Amygdala (tissue), 56 donors: Measurements from ENCODE around the gene PROC.
A peak's percentile ranks its signal among the peaks of the same experiment; 100 is the strongest.
"Not testable (repeated sequence)": the region's sequence is repeated elsewhere in the genome, so short reads cannot be mapped to it uniquely, and the experiment has no call there.

ENCODE experiments used
- DNase-seq, 56 donors: peaks; one replicate each; lab custom pipeline; 2025; lab: John Stamatoyannopoulos, UW

The PROC gene

DNA sequence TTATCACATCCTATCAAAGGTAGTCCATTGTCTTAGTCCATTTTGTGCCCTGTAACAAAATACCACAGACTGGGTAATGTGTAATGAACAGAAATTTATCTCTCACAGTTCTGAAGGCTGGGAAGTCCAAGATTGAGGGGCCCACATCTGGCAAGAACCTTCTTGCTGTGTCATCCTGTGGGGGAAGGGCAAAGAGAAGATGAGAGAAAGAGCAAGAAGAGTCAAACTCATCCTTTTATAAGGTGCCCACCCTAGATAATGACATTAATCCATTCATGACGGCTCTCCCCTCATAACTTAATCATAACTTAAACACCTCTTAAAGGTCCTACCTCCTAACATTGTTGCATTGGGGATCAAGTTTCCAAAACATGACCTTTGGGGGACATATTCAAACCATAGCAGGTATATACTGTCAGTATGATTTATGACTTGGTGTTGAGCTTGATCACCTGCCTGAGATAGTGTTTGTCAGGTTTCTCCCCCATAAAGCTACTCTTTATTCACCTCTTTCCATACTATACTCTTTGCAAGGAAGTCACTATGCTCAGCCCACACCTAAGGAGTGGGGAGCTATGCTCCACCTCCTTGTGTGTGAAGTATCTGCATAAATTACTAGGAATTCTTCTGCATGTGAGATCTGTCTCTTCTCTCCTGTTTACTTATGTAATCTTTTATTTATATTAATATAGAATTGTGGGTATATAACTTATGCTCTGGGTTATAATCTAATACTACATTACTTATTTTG, 25.2 kb upstream of the PROC start:
- DNase-seq, result no peak

DNA sequence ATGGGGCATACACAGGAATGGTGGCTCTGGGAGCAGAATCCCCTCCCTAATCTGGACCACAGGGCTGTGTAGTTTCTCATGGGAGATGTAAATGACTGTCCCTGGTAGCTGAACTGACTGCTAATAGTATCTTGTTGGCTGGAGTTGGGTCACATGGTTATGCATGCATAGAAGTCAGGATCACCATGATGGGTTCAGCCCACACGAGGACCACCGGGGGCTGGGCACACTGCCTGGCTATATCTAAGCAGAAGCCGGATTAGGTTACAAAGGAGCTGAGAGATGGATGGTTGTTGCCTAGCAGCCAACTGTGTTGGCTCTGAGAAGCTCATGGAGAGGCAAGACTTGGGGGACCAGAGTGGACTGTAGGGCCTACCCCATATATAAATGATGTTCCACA, 23.7 kb upstream of the PROC start:
- no peak for DNase-seq

DNA sequence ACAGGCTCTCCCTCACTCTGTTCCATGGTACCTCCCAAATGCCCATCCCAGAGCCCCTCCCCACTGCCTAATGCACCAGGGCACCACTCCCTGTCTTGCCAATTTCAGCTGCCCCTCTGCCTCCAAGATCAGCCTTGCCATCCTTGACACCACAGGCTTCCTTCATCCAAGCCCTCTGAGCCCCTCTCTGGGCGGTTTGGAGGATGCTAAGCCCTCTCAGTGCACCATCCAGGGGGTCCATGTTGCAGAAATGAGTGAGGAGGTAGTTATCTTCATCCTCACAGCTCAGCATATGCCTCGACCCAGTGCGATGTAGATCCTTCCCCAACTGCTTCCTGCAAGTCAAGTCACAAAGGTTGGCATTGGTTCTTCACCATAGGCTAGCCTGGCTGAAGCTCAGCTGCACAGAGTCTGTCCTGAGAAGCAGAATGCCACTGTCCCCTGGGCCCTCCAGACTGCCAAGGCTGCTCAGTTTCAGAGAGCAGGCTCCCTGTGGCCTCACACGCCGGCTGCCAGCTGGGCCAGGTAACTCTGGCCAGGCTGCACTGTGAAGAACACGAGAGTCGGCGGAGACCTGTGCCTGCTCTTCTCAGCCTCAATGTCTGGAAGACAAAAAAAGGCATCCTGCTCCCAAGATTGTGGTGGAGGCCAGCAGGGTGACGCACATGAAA, 20.5 kb upstream of the PROC start:
- no peak for DNase-seq

DNA sequence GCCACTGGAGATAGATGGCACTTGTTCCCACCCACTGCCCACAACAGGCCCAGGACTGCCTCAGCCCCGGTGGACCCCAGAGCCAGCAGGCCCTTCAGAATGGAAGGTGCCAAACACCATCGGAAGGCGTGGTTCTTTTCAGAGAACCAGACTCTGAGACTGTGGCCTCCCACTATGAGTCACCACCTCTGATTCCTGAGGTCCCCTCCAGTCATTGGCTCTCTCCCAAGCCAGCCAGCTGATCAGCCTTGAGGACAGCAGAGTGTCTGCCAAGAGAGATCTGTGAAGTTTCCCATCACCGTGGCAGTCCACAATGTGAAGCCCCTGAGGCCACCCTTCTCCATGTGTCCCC, 20.0 kb upstream of the PROC start:
- peak in 9 of 56 donors; percentile 20 to 60 (median 35) for DNase-seq

DNA sequence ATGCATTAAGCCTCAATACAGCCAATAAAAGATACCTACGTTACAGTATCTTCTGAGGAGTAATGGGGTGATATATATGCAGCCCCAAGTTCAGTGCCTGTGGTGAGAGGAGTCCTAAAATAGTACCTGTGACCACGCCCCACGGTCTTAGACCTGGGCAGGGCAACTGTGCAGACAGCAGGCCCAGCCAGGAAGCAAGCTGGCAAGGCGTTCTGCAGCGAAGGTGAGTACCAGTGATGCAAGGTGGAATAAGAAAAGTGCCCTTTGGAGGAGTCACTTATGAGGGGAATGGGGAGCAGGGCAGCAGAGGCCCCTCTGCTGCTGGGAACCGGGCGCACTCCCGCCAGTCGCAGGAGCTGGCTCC, 17.7 kb upstream of the PROC start:
- no peak for DNase-seq

DNA sequence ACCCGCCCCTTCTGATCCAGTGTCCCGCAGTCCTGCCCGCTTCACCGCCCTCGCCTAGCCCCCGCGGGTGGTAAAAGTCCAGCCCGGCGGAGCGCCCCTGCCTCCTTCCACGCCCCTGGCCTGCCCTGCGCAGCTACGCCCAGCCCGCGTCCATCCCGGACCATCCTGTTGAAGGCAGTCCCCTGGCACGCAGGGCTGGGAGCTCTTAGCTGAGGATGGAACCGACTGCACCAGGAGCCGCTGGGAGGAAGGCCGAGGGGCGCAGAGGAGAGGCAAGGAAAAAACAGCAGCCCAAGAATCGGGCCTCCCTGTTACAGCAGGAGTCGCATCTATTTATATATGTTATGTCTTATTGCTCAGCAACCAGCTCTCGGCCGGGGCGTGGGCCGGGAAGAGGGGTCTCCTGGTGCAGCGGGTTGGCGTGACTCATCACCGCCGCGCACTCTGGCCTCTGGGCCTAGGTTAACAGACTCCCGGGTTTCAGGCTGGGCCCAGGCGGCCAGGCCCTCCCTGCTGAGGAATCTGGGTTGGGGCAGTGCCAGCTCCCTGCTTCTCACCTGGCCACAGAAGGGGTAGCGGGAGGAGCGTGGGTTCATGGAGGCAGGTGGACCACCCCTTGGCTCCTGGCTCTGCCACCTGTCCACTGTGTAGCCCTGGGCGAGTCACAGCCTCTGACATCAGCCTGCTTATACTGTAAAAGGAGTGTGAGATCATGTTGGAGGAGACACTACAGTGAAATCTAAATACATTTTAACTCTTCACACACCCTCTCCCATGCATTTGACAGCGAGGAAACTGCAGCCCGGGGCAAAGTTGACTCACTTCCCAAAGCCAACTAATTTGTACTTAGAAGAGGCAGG, 17.1 kb upstream of the PROC start:
- peak in 1 of 56 donors; percentile 42 for DNase-seq

DNA sequence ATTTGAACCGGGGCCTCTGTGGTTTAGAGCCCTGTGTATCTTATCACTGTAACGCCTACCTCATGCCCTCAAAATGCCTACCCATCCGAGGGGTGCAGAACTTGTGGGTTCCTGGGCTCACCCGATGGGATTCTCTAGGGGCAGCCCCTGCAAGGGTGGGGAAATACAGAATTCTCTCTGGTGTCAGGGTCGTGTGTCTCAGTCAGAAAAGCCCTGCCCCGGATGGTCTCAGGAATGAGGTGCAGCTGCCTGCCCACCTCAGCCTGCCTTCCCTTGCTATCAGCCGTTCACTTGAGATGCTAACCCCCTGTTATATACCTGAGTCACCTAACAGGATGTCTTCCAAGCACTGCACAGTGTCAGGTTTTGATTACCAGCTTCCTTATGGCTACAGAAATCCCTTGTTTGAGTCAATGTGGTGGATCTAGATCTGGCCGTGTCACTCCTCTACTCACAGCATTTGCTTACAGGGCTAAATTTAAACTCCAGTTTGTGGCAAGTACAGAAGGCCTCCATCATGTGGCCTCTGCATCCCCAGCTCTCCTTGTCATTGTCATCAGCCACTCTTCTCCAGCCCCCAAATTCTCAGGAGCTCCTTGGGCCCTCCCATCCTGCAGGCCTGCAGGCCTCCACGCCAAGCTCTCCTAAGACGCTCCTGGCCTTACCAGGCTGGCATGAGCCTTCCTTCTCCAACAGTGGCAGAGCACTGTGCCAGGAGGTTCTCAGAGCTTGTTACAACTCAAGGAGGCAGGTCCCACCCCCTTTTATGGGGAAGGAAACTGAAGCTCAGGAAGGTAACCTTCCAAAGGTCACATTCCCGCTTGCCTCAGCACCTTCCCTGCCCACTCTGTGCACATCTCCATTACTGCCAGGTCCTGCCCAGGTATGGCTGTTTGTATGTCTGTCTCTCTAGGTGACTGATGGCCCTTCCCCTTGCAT, 16.2 kb upstream of the PROC start:
- DNase-seq, result no peak

DNA sequence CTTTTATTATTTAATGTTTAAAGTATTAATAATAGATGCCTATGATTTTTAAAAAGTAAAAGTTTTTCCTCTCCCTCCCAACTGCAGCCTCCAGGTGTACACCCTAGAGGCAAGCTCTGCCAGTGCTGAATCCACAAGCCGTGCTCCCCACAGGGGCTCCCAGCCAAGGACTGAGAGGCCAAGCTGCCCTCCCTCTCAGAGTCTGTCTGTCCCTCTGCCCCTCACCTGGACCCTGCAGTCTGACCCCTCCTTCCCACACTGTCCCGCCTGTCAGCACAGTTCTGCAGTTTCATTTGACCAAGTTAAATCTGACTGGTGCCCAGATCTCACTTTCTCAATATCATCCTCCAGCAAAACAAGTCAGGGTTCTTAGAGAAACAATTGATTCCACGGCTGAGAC, 14.8 kb upstream of the PROC start:
- DNase-seq, result no peak

DNA sequence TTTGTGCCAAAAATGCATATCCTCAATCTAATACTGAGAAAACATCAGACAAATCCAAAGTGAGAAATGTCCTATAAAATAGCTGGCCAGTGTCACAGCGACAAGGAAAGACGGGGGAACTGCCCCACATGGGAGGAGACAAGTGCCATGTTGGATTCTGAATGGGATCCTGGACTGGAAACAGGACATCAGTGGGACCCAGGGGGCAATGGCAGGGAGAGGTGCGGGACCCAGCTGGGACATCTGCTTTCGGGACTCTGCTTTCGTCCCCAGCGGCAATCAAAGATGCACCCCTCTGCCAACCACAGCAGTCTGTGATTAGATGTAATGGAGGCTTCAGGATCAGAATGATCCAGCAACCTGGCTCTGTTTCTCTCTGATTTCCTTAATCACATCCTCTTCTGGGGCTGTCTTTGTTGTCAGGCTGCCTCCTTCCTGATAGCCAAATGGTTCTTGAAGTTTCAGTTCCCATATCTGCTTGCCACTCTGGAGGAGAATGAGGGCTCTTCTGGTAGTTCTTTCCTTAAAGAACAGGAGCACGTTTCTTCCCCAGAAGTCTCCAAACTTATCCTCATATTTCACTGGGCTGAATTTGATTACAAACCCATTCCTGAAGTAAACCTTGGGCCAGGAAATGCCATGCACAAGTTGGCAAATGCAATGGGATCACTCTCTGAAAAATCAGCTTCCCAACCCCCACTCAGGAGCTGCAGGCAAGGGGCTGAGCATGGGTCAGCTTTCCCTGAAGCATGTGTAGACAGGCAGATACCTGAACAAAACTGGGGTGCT, 13.6 kb upstream of the PROC start:
- DNase-seq, result peak in 1 of 56 donors; percentile 17

DNA sequence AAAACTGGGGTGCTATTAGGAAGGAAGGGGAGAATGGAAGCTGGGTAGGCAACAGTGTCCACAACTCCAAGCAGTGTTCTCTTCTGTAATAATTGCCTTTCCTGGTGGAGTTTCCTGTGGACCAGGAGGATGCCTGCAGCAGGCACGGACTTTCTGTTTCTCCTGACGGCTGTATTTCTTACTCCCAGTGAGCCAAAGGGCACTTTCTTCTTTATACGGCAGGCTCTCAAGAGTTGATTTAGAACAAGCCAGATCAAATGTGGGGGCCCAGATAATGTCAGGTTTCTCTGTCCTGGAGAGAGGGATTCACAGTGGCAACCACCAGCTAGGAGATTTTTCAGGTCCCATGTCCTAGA, 13.0 kb upstream of the PROC start:
- DNase-seq, result no peak

DNA sequence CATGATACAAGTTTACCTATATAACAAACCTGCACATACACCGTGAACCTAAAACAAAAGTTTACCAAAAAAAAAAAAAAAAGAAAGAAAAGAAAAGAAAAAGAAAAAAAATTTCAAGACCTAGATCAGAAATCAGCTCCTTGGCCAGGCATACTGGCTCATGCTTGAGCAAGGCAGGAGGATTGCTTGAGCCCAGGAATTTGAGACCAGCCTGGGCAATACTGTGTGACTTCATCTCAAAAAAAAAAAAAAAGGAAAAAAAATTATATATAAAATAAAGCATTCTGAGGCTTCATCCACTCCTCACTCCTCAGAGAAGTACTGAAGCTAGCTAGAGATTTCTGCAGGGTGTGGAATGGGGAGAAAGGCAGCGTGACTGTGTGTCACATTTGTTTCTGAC, 11.8 kb upstream of the PROC start:
- no peak for DNase-seq

DNA sequence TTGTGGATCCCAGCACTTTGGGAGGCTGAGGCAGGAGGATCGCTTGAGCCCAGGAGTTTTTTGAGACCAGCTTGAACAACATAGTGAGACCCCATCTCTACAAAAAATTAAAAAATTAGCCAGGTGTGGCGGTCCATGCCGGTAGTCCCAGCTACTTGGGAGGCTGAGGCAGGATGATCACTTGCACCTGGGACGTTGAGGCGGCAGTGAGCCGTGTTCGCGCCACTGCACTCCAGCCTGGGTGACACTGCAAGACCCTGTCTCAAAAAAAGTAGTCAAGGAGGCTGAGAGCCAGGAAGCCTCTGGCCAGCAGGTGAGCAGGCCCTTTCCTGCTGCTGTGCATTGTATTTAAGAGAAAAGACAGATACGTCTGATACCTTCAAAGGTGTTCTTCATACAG, 11.1 kb upstream of the PROC start:
- no peak for DNase-seq

DNA sequence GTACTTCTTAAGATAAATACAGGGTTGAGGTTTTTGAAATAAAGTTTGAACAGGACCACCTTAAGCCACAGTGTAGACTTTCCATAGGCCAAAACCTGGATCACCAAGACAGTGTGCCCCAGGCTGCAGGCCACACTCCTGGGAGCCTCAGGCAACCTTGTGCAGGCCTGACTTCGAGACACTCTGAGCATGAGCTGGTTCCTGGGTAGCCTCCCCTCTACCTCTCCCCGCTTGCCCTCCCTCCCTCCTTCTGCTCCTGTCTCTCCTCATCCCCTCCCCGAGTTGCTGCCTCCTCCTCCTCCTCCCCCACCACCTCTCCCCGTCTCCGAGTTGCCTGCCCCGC, 10.6 kb upstream of the PROC start:
- DNase-seq, result no peak

DNA sequence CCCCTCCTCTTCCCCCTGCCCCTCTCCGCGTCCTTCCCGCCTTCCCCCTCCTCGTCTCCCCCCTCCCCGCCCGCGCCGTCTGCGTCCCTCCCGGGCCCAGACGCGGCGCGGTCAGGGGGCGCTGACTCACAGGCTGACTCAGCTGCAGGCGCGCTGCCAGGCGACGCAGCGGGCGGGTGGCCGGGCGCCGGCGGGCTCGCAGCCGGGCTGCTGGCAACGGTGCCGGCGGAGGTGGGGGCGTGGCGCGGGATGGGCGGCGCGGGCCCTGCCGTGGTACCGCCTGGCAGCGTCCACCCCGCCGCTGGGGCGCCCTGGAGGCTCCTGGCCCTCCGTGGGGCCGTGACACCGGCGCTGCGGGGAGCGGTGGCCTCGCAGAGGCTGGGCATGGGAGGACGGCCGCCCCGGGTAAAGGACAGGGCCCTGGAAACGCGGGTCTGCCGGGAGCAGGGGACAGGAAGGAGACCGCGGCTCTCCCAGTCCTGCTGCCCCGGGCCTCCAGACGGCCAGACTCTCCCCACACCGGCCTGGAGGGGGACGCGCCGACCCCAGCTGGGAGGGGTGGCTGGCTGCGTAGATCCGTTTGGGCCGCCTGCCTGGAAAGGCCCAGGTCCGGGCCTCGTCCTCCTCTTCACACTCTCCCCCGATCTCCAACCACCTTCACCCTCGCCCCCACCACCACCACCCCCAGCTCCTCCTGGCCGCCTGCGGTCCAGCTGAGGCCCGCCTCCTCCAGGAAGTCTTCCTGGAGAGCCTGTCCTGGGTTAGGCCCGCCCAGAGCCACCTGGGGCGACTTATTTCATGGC, 10.0 kb upstream of the PROC start:
- DNase-seq, result peak in 54 of 56 donors; percentile 47 to 94 (median 80)

DNA sequence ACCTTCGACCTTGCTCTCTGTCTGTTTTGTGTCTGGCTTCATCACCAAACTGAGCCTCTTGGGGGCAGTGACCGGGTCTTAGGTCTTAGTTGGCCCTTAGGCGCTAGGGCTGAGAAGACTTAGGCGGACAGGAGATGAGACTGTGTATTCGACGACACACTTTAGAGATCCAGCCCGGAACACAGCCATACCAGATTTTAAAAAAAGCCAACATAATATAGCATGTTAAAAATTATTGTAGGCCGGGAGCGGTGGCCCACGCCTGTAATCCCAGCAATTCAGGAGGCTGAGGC, 9.5 kb upstream of the PROC start:
- DNase-seq, result no peak

DNA sequence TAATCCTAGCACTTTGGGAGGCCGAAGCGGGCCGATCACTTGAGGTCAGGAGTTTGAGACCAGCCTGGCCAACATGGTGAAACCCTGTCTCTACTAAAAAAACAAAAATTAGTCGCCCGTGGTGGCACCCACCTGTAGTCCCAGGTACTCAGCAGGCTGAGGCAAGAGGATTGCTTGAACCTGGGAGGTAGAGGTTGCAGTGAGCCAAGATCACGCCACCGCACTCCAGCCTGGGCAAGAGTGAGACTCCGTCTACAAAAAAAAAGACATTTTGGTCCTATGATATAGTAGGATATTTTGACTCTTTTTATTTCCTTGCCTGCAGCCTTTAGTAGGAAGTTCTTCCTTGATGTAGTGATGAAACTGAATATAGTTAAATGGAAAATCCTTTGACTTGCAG, 8.5 kb upstream of the PROC start:
- DNase-seq, result not testable (repeated sequence)

DNA sequence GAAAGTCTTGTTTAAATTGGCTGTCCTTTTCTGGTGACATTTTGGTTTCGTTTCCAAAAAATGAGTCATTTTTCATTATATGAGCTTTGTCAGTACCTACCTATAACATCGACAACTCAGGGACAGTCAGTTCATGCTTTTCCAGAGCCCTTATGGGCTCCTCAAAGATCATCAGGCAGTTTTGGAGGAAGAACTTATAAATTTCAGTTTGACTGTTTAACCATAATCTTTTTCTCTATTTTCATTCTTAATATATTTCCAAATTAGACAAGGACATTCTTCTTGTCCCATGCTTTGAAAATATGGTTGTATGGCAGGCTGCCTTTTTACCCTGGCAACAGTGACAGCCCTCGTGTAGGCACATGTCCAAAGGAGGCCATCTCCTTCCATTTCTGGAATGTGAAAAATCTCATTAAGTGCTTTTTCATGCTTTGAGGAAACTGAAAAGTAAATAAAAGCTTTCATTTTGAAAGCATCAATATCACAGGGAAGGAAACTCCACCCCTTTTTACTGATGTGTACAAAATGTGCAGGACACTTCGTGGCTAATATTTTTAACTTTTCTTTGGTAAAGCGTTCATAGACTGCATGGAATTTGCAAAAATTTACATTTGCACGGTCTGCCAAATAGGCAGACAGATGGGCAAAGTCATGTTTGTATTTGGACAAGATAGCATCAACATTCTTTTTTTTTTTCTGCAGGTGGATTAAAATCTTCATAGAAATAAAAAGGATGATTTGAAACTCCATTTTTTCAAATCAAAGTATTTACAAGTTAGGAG, 7.2 kb upstream of the PROC start:
- no peak for DNase-seq

DNA sequence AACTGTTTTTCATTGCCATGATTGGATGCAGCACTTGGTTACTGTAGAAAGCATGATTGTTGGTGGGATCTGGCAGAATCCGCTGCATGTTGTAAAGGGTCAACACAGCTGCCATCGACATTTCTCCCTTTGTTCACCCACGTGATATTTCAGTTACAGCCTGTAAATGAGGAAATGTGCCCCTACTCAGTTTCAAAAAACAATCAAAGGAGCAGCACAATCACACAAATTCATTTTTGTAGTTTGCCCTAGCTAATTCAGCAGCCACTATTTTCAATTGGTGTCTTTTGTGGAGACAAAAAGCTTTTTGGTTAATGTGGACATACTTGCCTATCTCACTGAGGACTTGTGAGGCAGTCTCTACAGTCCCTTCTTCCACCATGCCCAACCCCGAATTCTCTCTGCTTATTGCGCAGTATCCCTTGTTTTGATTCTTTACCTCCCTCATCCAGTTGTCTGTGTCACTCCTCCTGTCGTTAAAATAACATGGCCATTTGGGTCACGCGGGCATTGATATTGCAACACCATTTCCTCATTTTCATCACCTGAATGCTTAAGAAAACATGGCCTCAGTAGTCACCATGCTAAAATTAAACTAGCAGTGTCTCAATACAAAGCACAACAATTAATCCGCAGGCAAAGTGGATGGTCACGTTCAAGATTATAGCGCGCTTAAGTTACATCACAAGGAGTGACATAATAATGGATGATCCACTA, 6.4 kb upstream of the PROC start:
- no peak for DNase-seq
